ENCODE results near the gene KSR1. TPM values are rescaled to one million over a fixed set of nuclear protein-coding genes. Genes with fewer than 3 reads are reported as not detected.

Gene KSR1
- total and polyA plus RNA-seq, 11 donors: 6.1 to 31.1 (median 7.5) TPM

GRCh38 chr17:27593857-27594255, 137.6 kb downstream of the KSR1 start:
- Histone ChIP-seq H3K27me3 (no peaks in the 10 kb centered on the region), H3K36me3 (peaks cover 0 to 81% (median 21%) of the 10 kb centered on the region in 9 donors), H3K4me1 (peaks cover 0 to 6% (median 0%) of the 10 kb centered on the region in 12 donors), H3K4me3 (no peak overlapping the region), H3K27ac (no peak overlapping the region), H3K9me3 (no peaks in the 10 kb centered on the region)
- DNase-seq (no peak), ATAC-seq (no peak)
- intact Hi-C loops (cut with DNase I): loop anchor here in 4 of 10 donors (2.0 to 10.0 kb wide), 4 partner anchors 99 to 139 kb away; partner anchors contain the start of gene KSR1 (in 3 of the 4)
- 83 to 98% (median 88%) methylated on average over 3 of the region's 3 CpGs for WGBS, 4 donors
- TF ChIP-seq POLR2A (IDR thresholded peaks at IDR 0.05): no peak
- no peak for TF ChIP-seq CTCF (IDR thresholded peaks at IDR 0.05)

- Histone ChIP-seq H3K27me3 (no peaks in the 10 kb centered on the region), H3K9me3 (no peaks in the 10 kb centered on the region), H3K4me3 (no peak overlapping the region), H3K27ac (no peak overlapping the region), H3K4me1 (peaks cover 0 to 6% (median 0%) of the 10 kb centered on the region in 12 donors), H3K36me3 (peaks cover 0 to 70% (median 22%) of the 10 kb centered on the region in 9 donors)
- no peak for TF ChIP-seq POLR2A (IDR thresholded peaks at IDR 0.05)
- no peak for TF ChIP-seq CTCF (IDR thresholded peaks at IDR 0.05)
- DNase-seq: no peak
- intact Hi-C loops (cut with DNase I): loop anchor here in 4 of 10 donors (2.0 to 10.0 kb wide), 5 partner anchors 93 to 140 kb away; partner anchors contain the start of gene KSR1 (in 3 of the 4)
- WGBS, 4 donors: 76 to 96% (median 93%) methylated on average over 2 of the region's 2 CpGs
- no peak for ATAC-seq
These were observed 139.0 kb downstream of the KSR1 start for GRCh38 chr17:27595208-27595607.

GRCh38 chr17:27596096-27596495, 139.8 kb downstream of the KSR1 start:
- no peak overlapping the region for H3K4me3 ChIP-seq
- no peak overlapping the region for H3K27ac ChIP-seq
- 60 to 72% (median 67%) methylated on average over 2 to 4 of the region's 4 CpGs for WGBS, 4 donors
- no peaks in the 10 kb centered on the region for H3K9me3 ChIP-seq
- no peak for DNase-seq
- no peaks in the 10 kb centered on the region for H3K27me3 ChIP-seq
- intact Hi-C loops (cut with DNase I): loop anchor here in 4 of 10 donors (5.0 to 10.0 kb wide), 4 partner anchors 94 to 141 kb away; partner anchors contain the start of gene KSR1 (in 3 of the 4)
- TF ChIP-seq POLR2A (IDR thresholded peaks at IDR 0.05): no peak
- no peak for TF ChIP-seq CTCF (IDR thresholded peaks at IDR 0.05)
- H3K4me1 ChIP-seq: peaks cover 0 to 8% (median 0%) of the 10 kb centered on the region in 12 donors
- peaks cover 0 to 70% (median 28%) of the 10 kb centered on the region in 9 donors for H3K36me3 ChIP-seq
- no peak for ATAC-seq

- intact Hi-C loops (cut with DNase I): loop anchor here in 4 of 10 donors (5.0 to 10.0 kb wide), 4 partner anchors 94 to 142 kb away; partner anchors contain the start of gene KSR1 (in 3 of the 4)
- H3K27ac ChIP-seq: no peak overlapping the region
- H3K9me3 ChIP-seq: no peaks in the 10 kb centered on the region
- H3K36me3 ChIP-seq: peaks cover 0 to 70% (median 27%) of the 10 kb centered on the region in 9 donors
- H3K27me3 ChIP-seq: no peaks in the 10 kb centered on the region
- ATAC-seq: no peak
- no peak overlapping the region for H3K4me3 ChIP-seq
- TF ChIP-seq CTCF (IDR thresholded peaks at IDR 0.05) (no peak), POLR2A (IDR thresholded peaks at IDR 0.05) (no peak)
- peaks cover 0 to 13% (median 4%) of the 10 kb centered on the region in 12 donors for H3K4me1 ChIP-seq
- 43 to 57% (median 53%) methylated on average over 7 to 9 of the region's 9 CpGs for WGBS, 4 donors
- no peak for DNase-seq
These were observed 140.4 kb downstream of the KSR1 start for GRCh38 chr17:27596566-27597187.
